Measurements from ENCODE around the gene LY6G6F. TPM values are rescaled to one million over a fixed set of nuclear protein-coding genes. Genes with fewer than 3 reads are reported as not detected.

The LY6G6F gene
- polyA plus RNA-seq, 3 donors, result 0.51 TPM; not detected in 2

DNA sequence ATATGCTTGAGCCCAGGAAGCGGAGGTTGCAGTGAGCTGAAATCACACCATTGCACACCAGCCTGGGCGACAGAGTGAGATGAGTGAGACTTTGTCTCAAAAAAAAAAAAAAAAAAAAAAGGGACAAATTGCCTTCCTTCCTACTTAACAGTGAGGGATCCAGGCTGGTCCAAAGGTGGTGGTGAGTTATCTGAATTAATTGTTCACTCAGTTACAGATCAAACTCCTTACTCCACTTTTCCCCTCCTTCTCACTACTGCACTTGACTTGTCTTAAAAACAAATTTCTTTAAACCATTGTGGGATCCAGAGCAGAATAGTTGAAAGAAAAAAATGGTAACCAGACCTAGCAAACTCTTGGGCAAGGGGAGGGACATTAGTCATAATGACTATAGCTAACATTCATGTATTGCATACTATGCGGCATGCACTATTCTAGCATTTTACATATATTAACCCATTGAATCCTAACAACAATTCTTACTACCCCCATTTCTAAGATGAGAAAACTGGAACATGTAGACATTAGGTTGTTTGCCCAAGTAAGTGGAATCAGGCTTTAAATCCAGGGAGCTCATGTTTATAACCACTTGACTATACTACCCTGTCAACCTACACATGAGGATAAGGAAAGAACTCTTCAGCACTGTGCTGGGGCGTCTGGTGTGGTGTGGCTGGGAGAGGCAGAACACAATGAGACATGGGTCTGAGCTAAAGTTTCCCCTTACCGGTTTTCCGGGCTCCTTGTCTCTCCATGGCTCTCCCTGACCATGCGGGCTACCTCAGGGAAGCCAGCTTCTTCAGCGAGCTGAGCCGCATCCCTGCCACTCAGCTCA is 43.3 kb upstream of the LY6G6F start:
- Mint-ChIP-seq H3K4me1 (peaks cover 72% of the 10 kb centered on the region), H3K9me3 (no peaks in the 10 kb centered on the region), H3K27me3 (ENCODE audit: low read depth in 3 of 3) (peaks cover 0 to 1% (median 0%) of the 10 kb centered on the region in 3 donors), H3K27ac (peak overlapping the region; percentile 96 to 98 (median 98)), H3K36me3 (peaks cover 36 to 57% of the 10 kb centered on the region in 2 donors), H3K4me3 (peak overlapping the region in 1 of 2 donors; percentile 98)
- no peak overlapping the region for H2AFZ ChIP-seq (ENCODE audit: insufficient read depth, low read depth, low read length, poor library complexity, severe bottlenecking)
- no peaks in the 10 kb centered on the region for H3K27me3 ChIP-seq (ENCODE audit: control insufficient read depth in 2 of 2, insufficient read depth in 2 of 2, low read length in 2 of 2)
- intact Hi-C loops (cut with micrococcal nuclease), result loop anchor here in 1 of 2 donors (5.0 kb wide), 1 partner anchor 116 kb away; the partner anchor contains the start of genes ATP6V1G2 and NFKBIL1
- no peak for TF ChIP-seq CTCF (IDR thresholded peaks at IDR 0.05)
- H3K36me3 ChIP-seq (replicated peaks in 1 of 2; ENCODE audit: control insufficient read depth in 1 of 2, insufficient read depth in 2 of 2, low read length in 2 of 2), result peaks cover 20 to 42% of the 10 kb centered on the region in 2 donors
- 90% methylated on average over 6 of the region's 9 CpGs for WGBS (ENCODE audit: insufficient coverage)
- peaks cover 15% of the 10 kb centered on the region for H4K20me1 ChIP-seq (ENCODE audit: insufficient read depth, low read length)
- H3K4me3 ChIP-seq (replicated peaks in 1 of 3; ENCODE audit: low read depth in 2 of 3, low read length in 3 of 3), result peak overlapping the region in 1 of 3 experiments; percentile 94
- peaks cover 67 to 82% of the 10 kb centered on the region in 2 donors for H3K4me1 ChIP-seq (ENCODE audit: control insufficient read depth in 1 of 2, insufficient read depth in 2 of 2, low read length in 2 of 2)
- DNase-seq, result peak in 2 of 3 donors; percentile 54
- H3K27ac ChIP-seq (ENCODE audit: low read depth in 1 of 2, low read length in 2 of 2), result peak overlapping the region; percentile 93 to 95
- no peaks in the 10 kb centered on the region for H3K9me3 ChIP-seq (replicated peaks in 1 of 2; ENCODE audit: control insufficient read depth in 1 of 2, insufficient read depth in 1 of 2, low read length in 2 of 2)
- no peak overlapping the region for H3K9ac ChIP-seq (ENCODE audit: insufficient read depth, low read length, poor library complexity, severe bottlenecking)
- peaks cover 81% of the 10 kb centered on the region for H3K79me2 ChIP-seq (ENCODE audit: insufficient read depth, low read length)
- peak overlapping the region; percentile 97 for H3K4me2 ChIP-seq (replicated peaks; ENCODE audit: extremely low read depth, low read length, poor library complexity, severe bottlenecking)

GRCh38 chr6:31663961-31664789 is 42.5 kb upstream of the LY6G6F start:
- Histone ChIP-seq H2AFZ (ENCODE audit: insufficient read depth, low read depth, low read length, poor library complexity, severe bottlenecking) (peak overlapping the region; percentile 81), H3K4me1 (ENCODE audit: control insufficient read depth in 1 of 2, insufficient read depth in 2 of 2, low read length in 2 of 2) (peaks cover 59 to 73% of the 10 kb centered on the region in 2 donors), H3K4me3 (replicated peaks in 1 of 3; ENCODE audit: low read depth in 2 of 3, low read length in 3 of 3) (peak overlapping the region; percentile 87 to 94 (median 90)), H4K20me1 (ENCODE audit: insufficient read depth, low read length) (peaks cover 7% of the 10 kb centered on the region), H3K9ac (ENCODE audit: insufficient read depth, low read length, poor library complexity, severe bottlenecking) (peak overlapping the region; percentile 88), H3K27me3 (ENCODE audit: control insufficient read depth in 2 of 2, insufficient read depth in 2 of 2, low read length in 2 of 2) (no peaks in the 10 kb centered on the region), H3K9me3 (replicated peaks in 1 of 2; ENCODE audit: control insufficient read depth in 1 of 2, insufficient read depth in 1 of 2, low read length in 2 of 2) (no peaks in the 10 kb centered on the region), H3K36me3 (replicated peaks in 1 of 2; ENCODE audit: control insufficient read depth in 1 of 2, insufficient read depth in 2 of 2, low read length in 2 of 2) (peaks cover 28 to 47% of the 10 kb centered on the region in 2 donors), H3K27ac (ENCODE audit: low read depth in 1 of 2, low read length in 2 of 2) (peak overlapping the region; percentile 93 to 95), H3K4me2 (replicated peaks; ENCODE audit: extremely low read depth, low read length, poor library complexity, severe bottlenecking) (peak overlapping the region; percentile 97), H3K79me2 (ENCODE audit: insufficient read depth, low read length) (peaks cover 81% of the 10 kb centered on the region)
- WGBS (ENCODE audit: insufficient coverage), result 42% methylated on average over 13 of the region's 17 CpGs
- TF ChIP-seq CTCF (IDR thresholded peaks at IDR 0.05), result no peak
- peak in 2 of 3 donors; percentile 14 to 67 for DNase-seq
- no peaks in the 10 kb centered on the region for H3K9me3 Mint-ChIP-seq
- peaks cover 43 to 60% of the 10 kb centered on the region in 2 donors for H3K36me3 Mint-ChIP-seq
- H3K4me3 Mint-ChIP-seq, result peak overlapping the region; percentile 93 to 98
- H3K4me1 Mint-ChIP-seq, result peaks cover 63% of the 10 kb centered on the region
- H3K27me3 Mint-ChIP-seq (ENCODE audit: low read depth in 3 of 3), result peaks cover 0 to 1% (median 0%) of the 10 kb centered on the region in 3 donors
- intact Hi-C loops (cut with micrococcal nuclease), result loop anchor here in 1 of 2 donors (5.0 kb wide), 1 partner anchor 117 kb away; the partner anchor contains the start of genes ATP6V1G2 and NFKBIL1
- H3K27ac Mint-ChIP-seq, result peak overlapping the region; percentile 96 to 98 (median 98)
